Prostate gland (tissue), 2 donors: ENCODE results near the gene CHRNA10.

ENCODE experiments used
- CTCF ChIP-seq, 4 experiments: fragments of 200-600 bp in 2 of 4; fragments of 450-650 bp in 2 of 4; sonication (generic) in 2 of 4; IDR thresholded peaks; 1 replicate in 3 of 4; 2 replicates in 1 of 4; pipeline ENCODE4 v1.5.1; 2016 to 2019; ENCODE audit warnings: antibody characterized with exemption in 4 of 4, mild to moderate bottlenecking in 2 of 4, moderate library complexity in 2 of 4
- POLR2A ChIP-seq: fragments of 450-650 bp; IDR thresholded peaks from one replicate; pipeline ENCODE4 v1.6.1; 2016; ENCODE audit warnings: antibody characterized with exemption, mild to moderate bottlenecking
- POLR2AphosphoS5 ChIP-seq: sonication (generic); formaldehyde crosslinking; IDR thresholded peaks from one replicate; pipeline ENCODE4 v1.6.1; 2017; ENCODE audit warnings: antibody characterized with exemption

GRCh38 chr11:3644817-3645235, 26.4 kb downstream of the CHRNA10 start, which contains the start of gene ART1:
- TF ChIP-seq POLR2A (no peak), CTCF (IDR thresholded peaks at IDR 0.05) (no peak), POLR2AphosphoS5 (no peak)
